Measurements from ENCODE around the gene CHTOP.
"Not testable (repeated sequence)": the region's sequence is repeated elsewhere in the genome, so short reads cannot be mapped to it uniquely, and the experiment has no call there.

CHTOP gene

DNA sequence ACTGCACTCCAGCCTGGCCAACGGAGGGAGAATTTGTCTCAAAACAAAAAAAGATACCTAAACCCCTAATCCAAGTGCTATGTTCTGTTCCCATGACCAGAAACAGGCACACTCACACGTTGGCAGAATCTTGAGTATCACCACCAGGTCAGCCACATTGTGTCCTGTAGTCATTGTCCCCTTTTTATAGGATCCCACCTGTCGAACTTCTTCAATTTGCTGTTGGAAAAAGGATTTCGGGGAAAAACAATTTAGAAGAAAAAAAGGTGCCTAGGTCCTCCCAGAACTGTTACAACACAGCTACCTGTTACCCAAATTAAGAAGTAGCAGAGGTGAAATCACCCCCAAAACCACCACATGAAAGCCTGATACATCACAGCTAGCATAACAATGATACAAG, 33.6 kb downstream of the CHTOP start:
- DNase-seq, result no peak

DNA sequence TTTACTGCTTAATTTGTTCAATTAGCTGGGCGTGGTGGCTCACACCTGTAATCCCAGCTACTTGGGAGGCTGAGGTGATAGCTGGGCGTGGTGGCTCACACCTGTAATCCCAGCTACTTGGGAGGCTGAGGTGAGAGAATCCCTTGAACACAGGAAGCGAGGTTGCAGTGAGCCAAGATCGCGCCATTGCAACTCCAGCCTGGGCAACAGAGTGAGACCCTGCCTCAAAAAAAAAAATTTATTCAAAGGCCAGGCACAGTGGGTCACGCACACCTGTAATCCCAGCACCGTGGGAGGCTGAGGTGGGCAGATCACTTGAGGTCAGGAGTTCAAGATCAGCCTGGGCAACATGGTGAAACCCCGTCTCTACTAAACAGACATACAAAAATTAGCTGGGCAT, 34.8 kb downstream of the CHTOP start:
- DNase-seq, result not testable (repeated sequence)

DNA sequence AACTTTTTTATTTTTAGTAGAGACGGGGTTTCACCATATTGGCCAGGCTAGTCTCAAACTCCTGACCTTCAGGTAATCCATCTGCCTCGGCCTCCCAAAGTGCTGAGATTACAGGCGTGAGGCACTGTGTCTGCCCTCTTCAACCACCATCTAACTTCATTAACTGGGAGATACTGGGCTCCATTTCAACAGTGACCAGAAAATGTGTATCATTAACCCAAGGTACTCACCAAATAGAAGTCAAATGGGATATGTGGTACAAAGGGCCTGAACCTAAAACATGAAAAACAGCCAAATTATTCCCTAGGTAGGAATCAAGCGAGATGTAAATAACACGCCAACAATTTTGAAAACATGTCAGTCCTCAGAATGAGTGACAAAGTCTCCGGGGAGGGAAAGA, 35.7 kb downstream of the CHTOP start:
- no peak for DNase-seq

DNA sequence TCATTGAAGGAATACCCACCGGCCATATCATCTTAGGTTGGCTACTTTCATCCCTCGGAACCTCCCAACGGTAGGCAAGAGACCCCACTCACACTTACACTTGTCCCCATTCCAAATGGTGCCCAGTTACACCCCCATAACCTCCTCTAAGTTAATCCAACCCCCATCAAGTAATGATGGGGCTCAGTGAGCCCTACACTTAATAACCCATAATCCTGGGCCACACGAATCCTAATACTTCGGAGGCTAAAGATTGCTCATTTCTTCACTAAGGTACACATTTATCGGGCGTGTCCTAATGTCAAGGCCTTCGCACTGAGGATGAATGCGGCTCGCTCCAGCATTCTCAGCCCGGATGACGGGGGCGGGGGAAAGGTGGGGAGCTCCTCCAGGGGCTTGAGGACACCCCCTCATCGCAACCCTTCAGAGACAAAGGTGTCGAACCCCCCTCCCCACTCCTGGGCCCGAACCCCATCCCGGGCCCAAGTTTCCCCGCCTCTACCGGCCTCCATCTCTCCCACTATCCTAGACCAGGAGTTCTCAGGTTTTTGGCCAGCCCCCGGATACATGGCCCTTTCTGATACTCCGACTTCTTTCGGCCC, 36.5 kb downstream of the CHTOP start:
- DNase-seq, result no peak

DNA sequence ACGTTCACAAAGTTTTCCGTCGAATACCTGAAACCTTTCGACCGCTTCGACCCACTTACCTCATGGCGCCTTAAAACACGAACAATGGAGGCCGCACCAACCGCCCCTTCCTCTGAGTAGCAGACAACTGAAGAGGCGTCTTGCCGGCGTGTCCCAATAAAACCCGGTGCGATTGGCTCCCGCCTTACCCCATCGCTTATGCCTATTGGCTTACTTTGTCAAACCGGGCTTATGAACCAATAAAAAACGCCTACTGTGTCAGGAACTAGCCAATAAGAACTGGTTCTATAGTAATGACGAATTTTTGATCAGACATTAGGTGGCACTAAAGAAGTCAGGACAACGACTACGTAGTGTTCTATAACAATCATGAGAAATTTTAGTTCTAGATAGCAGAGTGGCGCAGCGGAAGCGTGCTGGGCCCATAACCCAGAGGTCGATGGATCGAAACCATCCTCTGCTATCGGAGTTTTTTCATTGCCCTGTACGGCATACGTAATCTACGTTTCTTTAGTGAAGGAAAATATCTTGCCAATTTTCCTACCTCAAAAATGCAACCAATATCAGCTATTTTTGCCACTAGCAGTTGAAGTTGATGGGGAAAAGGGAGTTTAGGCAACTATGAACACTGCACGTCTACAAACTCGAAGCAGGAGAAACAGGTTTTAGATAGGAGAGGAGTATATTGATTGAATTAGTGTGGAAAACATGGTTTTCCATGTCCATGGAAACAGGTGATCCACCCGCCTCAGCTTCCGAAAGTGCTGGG, 37.2 kb downstream of the CHTOP start, which contains the start of gene ILF2:
ILF2 (minus strand) TSS at position 135 of the 769 bp plus-strand sequence; CDS start at position 64, 71 bp downstream.
- DNase-seq, result peak; percentile 98

DNA sequence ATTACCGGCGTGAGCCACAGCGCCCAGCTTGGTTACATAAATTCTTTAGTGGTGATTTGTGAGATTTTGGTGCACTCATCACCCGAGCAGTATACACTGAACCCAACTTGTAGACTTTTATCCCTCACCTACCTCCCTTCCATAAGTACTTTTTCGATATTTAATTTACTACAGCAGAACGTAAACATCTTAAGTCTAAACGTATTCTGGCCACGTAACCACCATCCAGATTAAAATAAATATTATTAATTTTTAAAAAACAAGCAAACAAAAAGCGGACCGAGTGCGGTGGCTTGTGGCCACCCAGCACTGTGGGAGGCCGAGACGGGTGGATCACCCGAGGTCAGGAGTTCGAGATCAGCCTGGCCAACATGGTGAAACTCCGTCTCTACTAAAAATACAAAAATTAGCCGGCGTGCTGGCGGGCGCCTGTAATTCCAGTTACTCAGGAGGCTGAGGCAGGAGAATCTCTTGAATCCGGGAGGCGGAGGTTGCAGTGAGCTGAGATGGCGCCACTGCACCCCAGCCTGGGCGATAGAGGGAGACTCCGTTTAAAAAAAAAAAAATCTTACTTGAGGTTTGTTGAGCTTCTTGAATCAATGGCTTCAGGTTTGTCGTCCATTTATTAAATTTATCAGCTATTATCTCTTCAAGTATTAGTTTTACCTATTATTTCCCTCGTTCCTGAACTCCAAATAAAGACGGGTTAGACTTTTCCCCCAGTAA, 37.9 kb downstream of the CHTOP start:
- DNase-seq, result peak; percentile 39

DNA sequence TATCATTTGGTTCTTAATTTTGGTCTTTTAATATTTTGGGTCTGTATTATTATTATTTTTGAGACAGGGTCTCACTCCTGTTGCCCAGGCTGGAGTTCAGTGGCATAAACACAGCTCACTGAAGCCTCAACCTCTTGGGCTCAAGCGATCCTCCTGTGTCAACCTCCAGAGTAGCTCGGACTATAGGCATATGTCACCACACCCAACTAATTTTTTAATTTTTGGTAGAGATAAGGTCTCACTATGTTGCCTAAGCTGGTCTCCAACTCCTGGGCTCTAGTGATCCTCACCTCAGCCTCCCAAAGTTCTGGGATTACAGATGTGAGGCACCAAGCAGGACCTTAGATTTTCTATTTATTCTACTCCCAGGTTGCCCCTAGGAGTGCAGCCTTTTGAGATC, 39.6 kb downstream of the CHTOP start:
- no peak for DNase-seq

DNA sequence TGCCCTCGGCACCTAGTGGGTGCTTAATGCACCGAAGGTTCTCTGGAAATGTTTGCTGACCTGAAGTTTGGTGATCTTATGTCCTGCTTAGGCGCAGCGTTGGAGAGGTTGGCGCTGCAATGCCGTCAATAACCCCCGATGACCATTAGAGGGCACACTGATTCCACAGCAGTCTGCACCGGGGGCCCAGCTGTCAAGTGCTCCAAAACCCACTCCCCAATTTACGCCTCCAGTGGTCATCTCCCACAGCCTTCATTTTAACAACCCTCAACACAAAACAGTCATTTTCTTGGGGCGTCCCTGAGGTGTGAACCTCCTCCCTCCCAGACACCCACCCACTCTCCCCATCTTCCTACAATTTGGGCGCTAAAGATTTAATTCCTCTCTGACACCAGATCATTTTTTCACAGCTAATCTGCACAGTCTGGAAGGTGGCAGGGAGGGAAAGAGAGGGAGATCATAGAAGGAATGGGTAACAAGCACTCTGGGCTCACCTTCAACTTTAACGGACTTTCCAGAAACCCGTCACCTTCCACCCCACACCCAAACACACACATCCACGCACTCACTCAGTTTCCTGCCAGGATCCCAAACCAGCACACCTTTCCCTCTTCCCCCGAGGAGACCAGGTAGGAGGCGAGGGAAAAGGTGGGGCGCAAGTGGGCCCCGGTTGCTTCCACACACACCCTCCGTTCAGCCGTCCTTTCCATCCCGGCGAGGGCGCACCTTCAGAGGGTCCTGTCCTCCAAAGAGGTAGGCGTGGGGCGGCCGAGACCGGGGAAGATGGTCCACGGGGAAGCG, 44.1 kb downstream of the CHTOP start:
- peak; percentile 43 for DNase-seq

DNA sequence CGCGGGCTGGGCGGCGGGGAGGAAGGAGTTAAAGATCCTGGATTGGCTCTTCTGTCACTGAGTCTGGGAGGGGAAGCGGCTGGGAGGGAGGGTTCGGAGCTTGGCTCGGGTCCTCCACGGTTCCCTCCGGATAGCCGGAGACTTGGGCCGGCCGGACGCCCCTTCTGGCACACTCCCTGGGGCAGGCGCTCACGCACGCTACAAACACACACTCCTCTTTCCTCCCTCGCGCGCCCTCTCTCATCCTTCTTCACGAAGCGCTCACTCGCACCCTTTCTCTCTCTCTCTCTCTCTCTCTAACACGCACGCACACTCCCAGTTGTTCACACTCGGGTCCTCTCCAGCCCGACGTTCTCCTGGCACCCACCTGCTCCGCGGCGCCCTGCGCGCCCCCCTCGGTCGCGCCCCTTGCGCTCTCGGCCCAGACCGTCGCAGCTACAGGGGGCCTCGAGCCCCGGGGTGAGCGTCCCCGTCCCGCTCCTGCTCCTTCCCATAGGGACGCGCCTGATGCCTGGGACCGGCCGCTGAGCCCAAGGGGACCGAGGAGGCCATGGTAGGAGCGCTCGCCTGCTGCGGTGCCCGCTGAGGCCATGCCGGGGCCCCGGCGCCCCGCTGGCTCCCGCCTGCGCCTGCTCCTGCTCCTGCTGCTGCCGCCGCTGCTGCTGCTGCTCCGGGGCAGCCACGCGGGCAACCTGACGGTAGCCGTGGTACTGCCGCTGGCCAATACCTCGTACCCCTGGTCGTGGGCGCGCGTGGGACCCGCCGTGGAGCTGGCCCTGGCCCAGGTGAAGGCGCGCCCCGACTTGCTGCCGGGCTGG, 44.9 kb downstream of the CHTOP start, which contains the start of gene NPR1:
NPR1 (plus strand) TSS at position 170 of the 818 bp plus-strand sequence; CDS start at position 591, 421 bp downstream.
- peak; percentile 16 for DNase-seq

DNA sequence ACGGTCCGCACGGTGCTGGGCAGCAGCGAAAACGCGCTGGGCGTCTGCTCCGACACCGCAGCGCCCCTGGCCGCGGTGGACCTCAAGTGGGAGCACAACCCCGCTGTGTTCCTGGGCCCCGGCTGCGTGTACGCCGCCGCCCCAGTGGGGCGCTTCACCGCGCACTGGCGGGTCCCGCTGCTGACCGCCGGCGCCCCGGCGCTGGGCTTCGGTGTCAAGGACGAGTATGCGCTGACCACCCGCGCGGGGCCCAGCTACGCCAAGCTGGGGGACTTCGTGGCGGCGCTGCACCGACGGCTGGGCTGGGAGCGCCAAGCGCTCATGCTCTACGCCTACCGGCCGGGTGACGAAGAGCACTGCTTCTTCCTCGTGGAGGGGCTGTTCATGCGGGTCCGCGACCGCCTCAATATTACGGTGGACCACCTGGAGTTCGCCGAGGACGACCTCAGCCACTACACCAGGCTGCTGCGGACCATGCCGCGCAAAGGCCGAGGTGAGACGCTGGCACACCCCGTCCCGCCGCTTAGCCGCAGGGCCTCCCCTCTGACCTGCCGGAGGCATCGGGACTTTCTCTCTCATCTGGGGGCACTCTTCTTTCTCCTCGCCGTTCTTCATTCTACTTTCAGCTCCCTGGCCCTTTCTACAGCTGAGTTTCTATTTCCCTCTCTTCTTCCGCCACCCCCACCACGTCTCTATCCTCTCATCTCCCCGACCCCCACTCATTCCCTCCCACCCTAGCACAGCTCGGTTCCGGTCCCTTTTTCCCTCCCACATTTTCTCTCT, 45.7 kb downstream of the CHTOP start:
- peak; percentile 20 for DNase-seq

DNA sequence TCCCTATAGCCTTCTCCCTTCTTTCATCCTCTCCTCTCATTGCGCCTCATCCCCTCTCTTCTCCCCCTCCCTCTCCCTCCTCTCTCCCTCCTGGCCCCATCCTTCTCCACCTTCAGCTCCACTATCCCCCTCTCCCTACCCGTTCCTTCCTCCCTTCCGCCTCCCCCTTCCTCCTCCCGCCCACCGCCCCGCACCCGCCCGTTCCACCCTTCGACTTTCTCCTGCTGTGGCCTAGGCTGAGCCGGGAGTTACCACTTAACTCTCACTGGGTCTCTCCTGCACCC, 46.2 kb downstream of the CHTOP start:
- DNase-seq, result no peak

DNA sequence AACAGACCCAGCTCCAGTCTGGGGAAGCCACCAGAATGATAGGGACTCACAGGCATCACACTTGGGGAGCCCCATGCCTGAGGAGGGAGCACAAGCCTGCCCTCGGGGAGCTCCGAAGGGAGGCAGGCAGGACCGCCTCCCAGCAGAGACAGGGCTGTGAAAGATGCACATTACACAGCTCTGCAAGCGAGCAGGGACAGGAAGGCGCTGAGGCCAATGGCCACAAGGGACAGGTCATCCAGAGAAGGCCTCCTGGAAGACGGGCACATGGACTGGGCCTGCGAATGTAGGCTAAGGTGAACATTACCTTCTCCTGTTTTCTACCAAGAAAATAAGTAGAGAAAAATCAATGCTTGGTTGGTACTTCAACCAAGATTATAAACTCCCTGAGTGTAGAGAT, 48.9 kb downstream of the CHTOP start:
- DNase-seq, result no peak

DNA sequence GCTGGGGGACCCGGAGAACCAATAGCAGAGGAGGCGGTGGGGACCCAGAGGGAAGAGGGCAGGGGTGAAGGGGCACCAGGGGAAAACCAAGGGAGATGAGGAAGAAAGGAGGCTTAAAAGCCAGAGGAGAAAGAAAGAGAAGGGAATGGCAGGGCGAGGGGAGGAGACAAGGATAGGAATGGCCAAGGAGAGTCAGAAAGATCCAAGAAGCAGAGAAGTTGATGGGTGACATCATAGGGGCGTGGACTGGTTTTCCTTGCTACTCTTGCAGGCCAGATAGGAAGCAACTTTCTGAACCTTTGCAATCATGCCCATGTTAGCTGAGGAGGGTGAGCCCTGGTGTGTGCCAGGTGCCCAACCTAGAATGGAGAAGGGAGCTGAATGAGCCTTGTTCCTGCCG, 50.0 kb downstream of the CHTOP start:
- no peak for DNase-seq

DNA sequence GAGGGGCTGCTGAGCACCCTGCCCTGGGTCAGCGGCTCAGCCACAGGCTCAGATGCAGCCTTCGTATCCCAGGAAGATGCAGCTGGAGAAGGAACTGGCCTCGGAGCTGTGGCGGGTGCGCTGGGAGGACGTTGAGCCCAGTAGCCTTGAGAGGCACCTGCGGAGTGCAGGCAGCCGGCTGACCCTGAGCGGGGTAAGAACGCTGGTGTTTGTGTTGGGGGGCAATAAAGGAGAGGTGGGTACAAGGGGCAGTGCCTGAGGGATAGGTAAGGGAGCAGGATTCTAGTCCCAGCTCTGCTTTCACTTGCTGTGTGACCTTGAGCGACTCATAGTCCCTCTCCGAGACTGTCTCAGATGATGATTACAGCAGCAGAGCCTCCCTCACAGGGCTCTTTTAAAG, 51.0 kb downstream of the CHTOP start:
- no peak for DNase-seq

DNA sequence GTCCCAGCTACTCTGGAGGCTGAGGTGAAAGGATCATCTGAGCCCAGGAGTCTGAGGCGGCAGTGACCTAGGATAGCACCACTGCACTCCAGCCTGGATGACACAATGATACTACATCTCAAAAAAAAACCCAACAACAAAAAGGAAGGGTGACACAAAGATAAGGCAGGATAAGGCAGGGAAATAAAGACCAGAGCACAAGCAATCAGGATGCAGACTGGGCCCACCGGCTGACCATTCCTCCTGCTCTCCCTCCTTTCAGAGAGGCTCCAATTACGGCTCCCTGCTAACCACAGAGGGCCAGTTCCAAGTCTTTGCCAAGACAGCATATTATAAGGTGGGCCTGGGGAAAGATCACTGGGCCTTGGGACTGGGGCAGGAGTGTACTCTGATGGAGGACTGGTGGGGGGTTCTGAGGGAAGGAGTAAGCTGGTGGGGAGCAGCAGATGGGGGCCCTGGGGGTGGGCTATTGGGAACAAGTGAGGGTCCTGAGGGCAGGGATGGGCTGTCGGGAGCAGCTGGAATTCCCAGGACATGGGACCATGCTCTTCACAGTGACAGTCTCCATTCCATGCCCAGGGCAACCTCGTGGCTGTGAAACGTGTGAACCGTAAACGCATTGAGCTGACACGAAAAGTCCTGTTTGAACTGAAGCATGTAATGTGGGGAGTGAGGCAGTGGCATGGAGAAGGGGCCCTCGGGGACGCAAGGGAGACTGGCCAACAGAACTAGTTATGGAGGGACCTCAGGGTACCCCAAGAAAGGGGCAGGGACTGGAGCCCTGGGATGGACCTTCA, 51.9 kb downstream of the CHTOP start:
- no peak for DNase-seq

DNA sequence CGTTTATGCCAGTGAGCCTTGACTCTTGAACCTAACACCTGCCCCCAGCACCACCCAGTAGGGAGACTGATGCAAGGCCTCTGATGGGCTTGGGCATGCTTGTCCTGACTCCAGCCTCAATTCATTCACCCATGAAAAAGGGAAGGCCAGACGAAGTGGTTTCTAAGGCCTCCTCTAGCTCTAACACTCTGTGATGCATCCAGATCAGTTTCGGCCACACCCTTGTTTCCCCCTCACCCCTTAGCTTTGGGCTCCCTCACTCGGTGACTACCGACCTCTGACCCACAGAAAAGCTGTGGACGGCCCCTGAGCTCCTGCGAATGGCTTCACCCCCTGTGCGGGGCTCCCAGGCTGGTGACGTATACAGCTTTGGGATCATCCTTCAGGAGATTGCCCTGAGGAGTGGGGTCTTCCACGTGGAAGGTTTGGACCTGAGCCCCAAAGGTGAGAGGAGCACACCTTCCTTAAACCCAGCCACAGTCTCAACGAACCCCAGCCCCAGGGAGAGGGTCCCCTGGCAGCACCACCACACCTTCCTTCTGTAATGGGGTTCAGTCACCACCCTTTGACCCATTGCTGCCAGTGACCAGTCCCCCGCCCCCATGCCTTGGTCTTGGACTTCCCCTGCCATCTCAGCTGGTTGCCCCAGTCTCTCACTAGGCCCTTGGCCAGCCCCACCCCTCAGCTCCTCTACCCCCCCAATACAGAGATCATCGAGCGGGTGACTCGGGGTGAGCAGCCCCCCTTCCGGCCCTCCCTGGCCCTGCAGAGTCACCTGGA, 53.7 kb downstream of the CHTOP start:
- no peak for DNase-seq

DNA sequence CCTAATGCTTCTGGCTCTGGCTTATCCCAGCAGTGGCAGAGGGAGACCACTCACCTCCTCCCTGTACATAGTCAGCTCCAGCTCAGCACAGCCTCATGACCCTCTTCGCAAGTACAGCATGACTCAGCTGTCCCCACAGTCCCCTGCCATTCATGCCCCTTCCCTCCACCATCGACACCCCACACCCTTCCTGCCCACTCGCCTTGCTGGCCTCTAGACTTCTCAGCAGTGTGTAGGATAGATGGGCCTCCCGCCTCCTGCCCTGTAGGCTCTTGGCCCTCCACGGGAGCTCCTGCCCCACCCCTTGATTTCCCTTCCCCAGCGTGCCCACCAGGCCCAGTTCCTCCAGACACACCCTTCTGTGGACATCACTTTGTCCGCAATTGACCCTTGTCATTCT, 54.4 kb downstream of the CHTOP start:
- no peak for DNase-seq

DNA sequence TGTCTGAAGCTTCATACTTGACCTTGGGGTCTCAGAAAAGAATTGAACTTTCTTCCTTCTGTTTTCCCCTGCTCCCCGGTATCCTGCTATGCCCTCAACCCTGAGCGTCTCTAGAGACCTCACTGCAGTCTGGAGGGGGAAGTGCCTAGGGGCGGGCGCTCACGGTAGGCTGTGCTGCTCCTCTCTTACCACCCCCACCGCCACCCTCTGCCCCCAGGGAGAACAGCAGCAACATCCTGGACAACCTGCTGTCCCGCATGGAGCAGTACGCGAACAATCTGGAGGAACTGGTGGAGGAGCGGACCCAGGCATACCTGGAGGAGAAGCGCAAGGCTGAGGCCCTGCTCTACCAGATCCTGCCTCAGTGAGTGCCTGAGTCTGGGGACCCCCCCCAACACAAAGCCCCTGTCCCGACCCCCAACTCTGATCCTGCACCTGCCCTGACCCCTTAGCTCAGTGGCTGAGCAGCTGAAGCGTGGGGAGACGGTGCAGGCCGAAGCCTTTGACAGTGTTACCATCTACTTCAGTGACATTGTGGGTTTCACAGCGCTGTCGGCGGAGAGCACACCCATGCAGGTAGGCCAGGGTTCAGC, 55.0 kb downstream of the CHTOP start:
- DNase-seq, result no peak

DNA sequence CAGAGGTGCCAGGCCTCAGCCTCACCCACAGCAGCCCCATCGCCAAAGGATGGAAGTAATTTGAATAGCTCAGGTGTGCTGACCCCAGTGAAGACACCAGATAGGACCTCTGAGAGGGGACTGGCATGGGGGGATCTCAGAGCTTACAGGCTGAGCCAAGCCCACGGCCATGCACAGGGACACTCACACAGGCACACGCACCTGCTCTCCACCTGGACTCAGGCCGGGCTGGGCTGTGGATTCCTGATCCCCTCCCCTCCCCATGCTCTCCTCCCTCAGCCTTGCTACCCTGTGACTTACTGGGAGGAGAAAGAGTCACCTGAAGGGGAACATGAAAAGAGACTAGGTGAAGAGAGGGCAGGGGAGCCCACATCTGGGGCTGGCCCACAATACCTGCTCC, 59.6 kb downstream of the CHTOP start:
- DNase-seq, result no peak

All from activated CD4-positive, alpha-beta T cell treated with anti-CD3 and anti-CD28 coated beads, Interleukin-2, amount 50 U/mL, for 1 hour (primary cell).